Right atrium auricular region (tissue), 2 donors: Measurements from ENCODE around the gene TOM1L2. TPM values are rescaled to one million over a fixed set of nuclear protein-coding genes. Genes with fewer than 3 reads are reported as not detected.

Experiments used
- DNase-seq: peaks from one replicate; pipeline ENCODE4 v3.0.0-alpha.2; 2019; ENCODE audit warnings: low spot score
- H3K27ac ChIP-seq, 2 donors: fragments of 200-600 bp; sonication (generic); 1 replicate in 1 of 2; 2 replicates in 1 of 2; pipeline ENCODE4 v1.5.1; 2016 to 2019
- H3K27me3 ChIP-seq, 2 donors: fragments of 200-600 bp; sonication (generic); one replicate each; pipeline versions ENCODE4 v1.5.1 to v1.6.0; 2017 to 2019
- H3K36me3 ChIP-seq: fragments of 200-600 bp; sonication (generic); one replicate; pipeline ENCODE4 v1.5.1; 2016
- H3K4me1 ChIP-seq, 2 donors: fragments of 200-600 bp; sonication (generic); one replicate each; pipeline versions ENCODE4 v1.5.1 to v1.6.0; 2017 to 2019
- H3K4me3 ChIP-seq, 2 donors: fragments of 200-600 bp; sonication (generic); 1 replicate in 1 of 2; 2 replicates in 1 of 2; pipeline ENCODE4 v1.5.1; 2017 to 2019; ENCODE audit warnings: mild to moderate bottlenecking in 1 of 2, moderate library complexity in 1 of 2
- H3K9me3 ChIP-seq, 2 donors: fragments of 200-600 bp; sonication (generic); one replicate each; pipeline ENCODE4 v1.5.1; 2019
- CTCF ChIP-seq, 2 donors: fragments of 200-600 bp; sonication (generic); IDR thresholded peaks; one replicate each; pipeline ENCODE4 v1.5.1; 2019; ENCODE audit warnings: antibody characterized with exemption in 2 of 2
- total RNA-seq, 2 donors: library from RNA; depleted of rRNA; stranded (reverse); fragments of >200 nt; gene quantifications; one replicate each; pipeline ENCODE4 v1.1.0, GENCODE V29; 2016

TOM1L2 gene
- total RNA-seq, 2 donors from 2014 or later, result 186 to 347 TPM

GRCh38 chr17:17816831-17817551 is 155.2 kb downstream of the TOM1L2 start:
- Histone ChIP-seq H3K36me3 (peaks cover 47% of the 10 kb centered on the region), H3K4me3 (no peak overlapping the region), H3K4me1 (peaks cover 0 to 72% of the 10 kb centered on the region in 2 donors), H3K9me3 (no peaks in the 10 kb centered on the region), H3K27me3 (no peaks in the 10 kb centered on the region), H3K27ac (peak overlapping the region in 1 of 2 donors; percentile 4)
- no peak for TF ChIP-seq CTCF (IDR thresholded peaks at IDR 0.05)
- DNase-seq, result no peak

- Histone ChIP-seq H3K4me1 (peaks cover 0 to 72% of the 10 kb centered on the region in 2 donors), H3K27me3 (no peaks in the 10 kb centered on the region), H3K36me3 (peaks cover 47% of the 10 kb centered on the region), H3K4me3 (no peak overlapping the region), H3K27ac (peak overlapping the region in 1 of 2 donors; percentile 70), H3K9me3 (no peaks in the 10 kb centered on the region)
- no peak for DNase-seq
- TF ChIP-seq CTCF (IDR thresholded peaks at IDR 0.05), result no peak
These were observed 155.9 kb downstream of the TOM1L2 start for GRCh38 chr17:17816240-17816814.

- Histone ChIP-seq H3K27ac (peak overlapping the region; percentile 68 to 70), H3K4me3 (no peak overlapping the region)
These were observed 156.6 kb downstream of the TOM1L2 start for GRCh38 chr17:17815436-17816200.

GRCh38 chr17:17815062-17815406 is 157.2 kb downstream of the TOM1L2 start:
- H3K27ac ChIP-seq, result peak overlapping the region; percentile 68 to 70

More at GRCh38 chr17:17815436-17816200, 156.6 kb downstream of the TOM1L2 start:
- H3K4me1 ChIP-seq, result peaks cover 0 to 72% of the 10 kb centered on the region in 2 donors
- DNase-seq, result no peak
- no peak for TF ChIP-seq CTCF (IDR thresholded peaks at IDR 0.05)
- no peaks in the 10 kb centered on the region for H3K9me3 ChIP-seq
- H3K27me3 ChIP-seq, result no peaks in the 10 kb centered on the region
- peaks cover 50% of the 10 kb centered on the region for H3K36me3 ChIP-seq

More at GRCh38 chr17:17815062-17815406, 157.2 kb downstream of the TOM1L2 start:
- no peaks in the 10 kb centered on the region for H3K27me3 ChIP-seq
- no peak for DNase-seq
- H3K36me3 ChIP-seq, result peaks cover 51% of the 10 kb centered on the region
- TF ChIP-seq CTCF (IDR thresholded peaks at IDR 0.05), result no peak
- H3K4me3 ChIP-seq, result no peak overlapping the region
- peaks cover 0 to 72% of the 10 kb centered on the region in 2 donors for H3K4me1 ChIP-seq
- H3K9me3 ChIP-seq, result no peaks in the 10 kb centered on the region
